Measurements from ENCODE around the gene NFIA. TPM values are rescaled to one million over a fixed set of nuclear protein-coding genes. Genes with fewer than 3 reads are reported as not detected.

Gene NFIA
- total RNA-seq, 4 donors from 2014 or later, result 27.9 to 79.9 (median 36.7) TPM

GRCh38 chr1:61224609-61225008, 142.2 kb downstream of the NFIA start:
- H3K4me3 ChIP-seq, result no peak overlapping the region
- DNase-seq, result no peak
- 93 to 100% methylated on average over 1 of the region's 1 CpG for WGBS, 2 donors
- H3K9me3 ChIP-seq, result no peaks in the 10 kb centered on the region
- intact Hi-C loops (cut with DNase I), result no loop called here
- no peaks in the 10 kb centered on the region for H3K27me3 ChIP-seq
- H3K4me1 ChIP-seq, result peaks cover 10 to 63% (median 13%) of the 10 kb centered on the region in 3 donors
- H3K36me3 ChIP-seq, result no peaks in the 10 kb centered on the region
- no peak for TF ChIP-seq CTCF (IDR thresholded peaks at IDR 0.05)
- no peak for TF ChIP-seq POLR2A (IDR thresholded peaks at IDR 0.05)
- peak overlapping the region in 1 of 4 donors; percentile 11 for H3K27ac ChIP-seq

DNA sequence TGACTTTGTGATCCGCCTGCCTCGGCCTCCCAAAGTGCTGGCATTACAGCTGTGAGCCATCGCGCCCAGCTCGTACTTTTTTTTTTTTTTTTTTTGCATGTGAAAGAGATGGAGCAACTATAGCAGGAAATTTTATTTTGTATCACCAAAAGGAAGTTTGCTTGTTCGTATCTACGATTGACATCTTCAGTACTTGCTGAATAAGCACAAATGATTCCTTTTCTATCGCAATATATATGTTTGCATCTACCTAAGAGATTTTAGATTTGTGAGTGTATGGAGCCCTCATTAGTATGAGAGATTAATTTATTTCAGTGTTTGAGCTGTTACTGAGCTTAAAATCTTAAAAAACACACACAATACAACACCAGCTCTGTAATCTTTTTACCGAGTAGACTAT, 143.1 kb downstream of the NFIA start:
- no peak for DNase-seq
- H3K27me3 ChIP-seq, result no peaks in the 10 kb centered on the region
- H3K9me3 ChIP-seq, result no peaks in the 10 kb centered on the region
- TF ChIP-seq CTCF (IDR thresholded peaks at IDR 0.05) (no peak), POLR2A (IDR thresholded peaks at IDR 0.05) (no peak)
- intact Hi-C loops (cut with DNase I), result no loop called here
- no peak overlapping the region for H3K27ac ChIP-seq
- H3K36me3 ChIP-seq, result no peaks in the 10 kb centered on the region
- peaks cover 10 to 56% (median 12%) of the 10 kb centered on the region in 3 donors for H3K4me1 ChIP-seq
- H3K4me3 ChIP-seq, result no peak overlapping the region
- 93 to 94% methylated on average over 8 to 9 of the region's 9 CpGs for WGBS, 2 donors

- Histone ChIP-seq H3K9me3 (no peaks in the 10 kb centered on the region), H3K4me3 (peak overlapping the region; percentile 3 to 45 (median 30)), H3K36me3 (no peaks in the 10 kb centered on the region), H3K27ac (peak overlapping the region; percentile 57 to 77 (median 68)), H3K27me3 (no peaks in the 10 kb centered on the region), H3K4me1 (peaks cover 9 to 45% (median 10%) of the 10 kb centered on the region in 3 donors)
- TF ChIP-seq POLR2A (IDR thresholded peaks at IDR 0.05) (no peak), CTCF (IDR thresholded peaks at IDR 0.05) (no peak)
- intact Hi-C loops (cut with DNase I), result no loop called here
- 35 to 37% methylated on average over 12 of the region's 12 CpGs for WGBS, 2 donors
- DNase-seq, result no peak
Measured at GRCh38 chr1:61226791-61227567, 144.6 kb downstream of the NFIA start.

DNA sequence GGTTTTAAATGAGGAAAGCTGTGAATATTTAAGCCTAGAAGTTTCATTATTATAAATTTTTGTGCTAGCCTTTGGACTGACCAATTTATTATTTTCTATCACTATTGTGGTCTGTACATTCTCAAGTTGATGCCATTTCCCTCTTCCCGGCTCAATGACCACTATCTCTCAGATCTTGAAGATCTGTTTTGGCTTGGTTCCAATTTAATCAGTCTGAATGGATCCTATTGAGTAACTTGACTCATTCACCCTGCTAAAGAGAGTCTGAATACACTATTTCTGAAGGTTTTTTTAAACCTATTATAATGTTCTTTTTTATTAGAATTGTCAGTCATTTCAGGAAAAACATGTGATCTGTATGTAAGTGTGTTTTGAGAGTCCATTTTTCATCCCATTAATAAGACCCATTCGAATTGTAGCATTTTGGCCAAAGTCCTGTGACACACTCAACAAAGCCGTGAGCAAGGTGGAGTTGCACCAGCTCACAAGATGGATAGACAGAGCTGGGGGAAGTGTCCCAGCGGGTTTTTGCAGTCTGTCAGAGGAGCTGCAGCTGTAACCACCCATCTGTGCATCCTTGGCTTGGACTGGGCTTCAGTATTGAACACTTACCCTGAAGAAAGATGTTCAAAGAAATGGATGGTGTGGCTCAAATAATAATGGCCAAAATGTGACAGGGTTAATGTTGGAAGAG, 145.6 kb downstream of the NFIA start:
- Histone ChIP-seq H3K4me1 (peaks cover 9 to 36% (median 10%) of the 10 kb centered on the region in 3 donors), H3K27ac (peak overlapping the region in 3 of 4 donors; percentile 57 to 77 (median 73)), H3K36me3 (no peaks in the 10 kb centered on the region), H3K27me3 (no peaks in the 10 kb centered on the region), H3K4me3 (no peak overlapping the region), H3K9me3 (no peaks in the 10 kb centered on the region)
- DNase-seq, result no peak
- no peak for TF ChIP-seq POLR2A (IDR thresholded peaks at IDR 0.05)
- no peak for TF ChIP-seq CTCF (IDR thresholded peaks at IDR 0.05)
- 72 to 86% methylated on average over 4 of the region's 4 CpGs for WGBS, 2 donors
- intact Hi-C loops (cut with DNase I), result no loop called here

- no peak overlapping the region for H3K4me3 ChIP-seq
- no peak for DNase-seq
- WGBS, 2 donors, result 89 to 91% methylated on average over 3 of the region's 3 CpGs
Measured at GRCh38 chr1:61230523-61230922, 148.2 kb downstream of the NFIA start.

More at GRCh38 chr1:61230523-61230922, 148.2 kb downstream of the NFIA start:
- intact Hi-C loops (cut with DNase I), result no loop called here
- H3K9me3 ChIP-seq, result no peaks in the 10 kb centered on the region
- H3K27me3 ChIP-seq, result no peaks in the 10 kb centered on the region
- no peak overlapping the region for H3K27ac ChIP-seq
- no peaks in the 10 kb centered on the region for H3K36me3 ChIP-seq
- TF ChIP-seq CTCF (IDR thresholded peaks at IDR 0.05) (no peak), POLR2A (IDR thresholded peaks at IDR 0.05) (no peak)
- peaks cover 9 to 26% (median 10%) of the 10 kb centered on the region in 3 donors for H3K4me1 ChIP-seq

Measured in esophagus squamous epithelium (tissue), 5 donors.